ENCODE data around the gene GPSM1. TPM values are rescaled to one million over a fixed set of nuclear protein-coding genes. Genes with fewer than 3 reads are reported as not detected.
A peak's percentile ranks its signal among the peaks of the same experiment; 100 is the strongest.

The GPSM1 gene
- total and polyA plus RNA-seq, 4 donors = 0.11 to 2.9 (median 1.6) TPM

DNA sequence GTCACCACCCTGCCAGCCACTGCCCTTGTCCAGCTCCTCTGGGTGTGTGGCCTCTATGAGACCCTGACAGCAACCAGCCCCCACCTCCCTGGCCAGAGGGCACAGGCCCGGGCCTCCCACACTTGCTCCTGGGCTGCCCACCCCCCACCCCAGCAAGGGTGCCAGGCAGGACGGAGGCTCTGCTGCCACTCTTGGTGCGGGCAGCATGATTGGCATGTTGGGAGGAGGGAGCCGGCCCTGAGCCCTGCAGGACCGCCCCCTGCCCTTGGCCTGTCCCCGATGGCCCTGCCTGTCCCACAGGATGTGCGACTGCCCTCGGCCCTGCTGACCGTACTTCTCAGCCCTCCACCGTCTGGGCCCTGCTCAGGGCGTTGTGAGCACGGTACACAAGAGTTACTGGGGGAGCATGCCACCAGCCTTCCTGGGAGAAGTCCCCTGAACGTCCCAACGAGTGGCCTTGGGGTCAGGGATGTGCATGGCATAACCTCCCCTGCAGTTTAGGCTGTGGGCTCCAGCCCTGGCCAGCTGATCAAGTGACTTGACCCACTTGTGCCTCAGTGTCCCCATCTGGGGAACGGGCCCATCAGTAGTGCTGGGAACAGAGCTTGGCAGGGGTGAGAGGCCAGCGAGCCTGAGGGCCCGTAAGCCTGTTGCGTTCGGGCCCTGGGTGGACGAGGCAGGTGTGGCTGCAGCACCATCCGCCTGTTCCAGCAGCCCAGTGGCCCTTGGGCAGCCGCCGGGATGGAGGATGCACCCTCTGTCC is 16.0 kb downstream of the GPSM1 start (continued):
- TF ChIP-seq, protein P1, sequence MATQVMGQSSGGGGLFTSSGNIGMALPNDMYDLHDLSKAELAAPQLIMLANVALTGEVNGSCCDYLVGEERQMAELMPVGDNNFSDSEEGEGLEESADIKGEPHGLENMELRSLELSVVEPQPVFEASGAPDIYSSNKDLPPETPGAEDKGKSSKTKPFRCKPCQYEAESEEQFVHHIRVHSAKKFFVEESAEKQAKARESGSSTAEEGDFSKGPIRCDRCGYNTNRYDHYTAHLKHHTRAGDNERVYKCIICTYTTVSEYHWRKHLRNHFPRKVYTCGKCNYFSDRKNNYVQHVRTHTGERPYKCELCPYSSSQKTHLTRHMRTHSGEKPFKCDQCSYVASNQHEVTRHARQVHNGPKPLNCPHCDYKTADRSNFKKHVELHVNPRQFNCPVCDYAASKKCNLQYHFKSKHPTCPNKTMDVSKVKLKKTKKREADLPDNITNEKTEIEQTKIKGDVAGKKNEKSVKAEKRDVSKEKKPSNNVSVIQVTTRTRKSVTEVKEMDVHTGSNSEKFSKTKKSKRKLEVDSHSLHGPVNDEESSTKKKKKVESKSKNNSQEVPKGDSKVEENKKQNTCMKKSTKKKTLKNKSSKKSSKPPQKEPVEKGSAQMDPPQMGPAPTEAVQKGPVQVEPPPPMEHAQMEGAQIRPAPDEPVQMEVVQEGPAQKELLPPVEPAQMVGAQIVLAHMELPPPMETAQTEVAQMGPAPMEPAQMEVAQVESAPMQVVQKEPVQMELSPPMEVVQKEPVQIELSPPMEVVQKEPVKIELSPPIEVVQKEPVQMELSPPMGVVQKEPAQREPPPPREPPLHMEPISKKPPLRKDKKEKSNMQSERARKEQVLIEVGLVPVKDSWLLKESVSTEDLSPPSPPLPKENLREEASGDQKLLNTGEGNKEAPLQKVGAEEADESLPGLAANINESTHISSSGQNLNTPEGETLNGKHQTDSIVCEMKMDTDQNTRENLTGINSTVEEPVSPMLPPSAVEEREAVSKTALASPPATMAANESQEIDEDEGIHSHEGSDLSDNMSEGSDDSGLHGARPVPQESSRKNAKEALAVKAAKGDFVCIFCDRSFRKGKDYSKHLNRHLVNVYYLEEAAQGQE (IDR thresholded peaks at IDR 0.05) = no peak

DNA sequence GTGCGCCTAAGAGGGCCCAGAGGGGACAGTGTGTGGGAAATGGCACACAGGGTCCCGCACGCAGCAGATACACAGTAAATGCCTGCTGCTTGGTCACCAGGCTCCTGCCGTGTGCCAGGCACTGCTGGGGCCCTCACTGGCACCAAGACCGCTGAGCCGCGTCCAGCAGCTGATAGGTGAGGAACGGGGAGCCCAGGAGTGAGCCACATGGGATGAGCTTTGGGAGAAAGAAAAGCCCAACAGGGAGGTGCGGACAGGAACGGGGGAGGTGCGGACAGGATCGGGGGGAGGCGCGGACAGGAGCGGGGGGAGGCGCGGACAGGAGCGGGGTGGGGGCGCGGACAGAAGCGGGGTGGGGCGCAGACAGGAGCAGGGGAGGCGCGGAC is 16.5 kb downstream of the GPSM1 start:
- WGBS = 95% methylated on average over 24 of the region's 24 CpGs
- DNase-seq (ENCODE audit: low spot score) = no peak
- Histone ChIP-seq H3K9ac (ENCODE audit: low read depth in 1 of 2, low read length in 2 of 2) (no peak overlapping the region), H3K4me1 (ENCODE audit: control insufficient read depth in 4 of 4, insufficient read depth in 4 of 4, low read length in 3 of 4) (peaks cover 0 to 11% (median 6%) of the 10 kb centered on the region in 4 donors), H3K36me3 (ENCODE audit: control insufficient read depth in 4 of 4, insufficient read depth in 3 of 4, low read depth in 1 of 4, low read length in 3 of 4) (no peaks in the 10 kb centered on the region), H3K4me3 (ENCODE audit: low read depth in 1 of 3, low read length in 3 of 3) (no peak overlapping the region), H3K27ac (ENCODE audit: low read depth in 1 of 2, low read length in 2 of 2) (no peak overlapping the region), H3K9me3 (ENCODE audit: control insufficient read depth in 4 of 4, low read length in 3 of 4) (no peaks in the 10 kb centered on the region), H3K27me3 (ENCODE audit: control insufficient read depth in 4 of 4, insufficient read depth in 4 of 4, low read length in 3 of 4) (no peaks in the 10 kb centered on the region)
- TF ChIP-seq FOXA1 (IDR thresholded peaks at IDR 0.05) (no peak), EGR1 (IDR thresholded peaks at IDR 0.05; ENCODE audit: low read depth in 2 of 2) (no peak)

DNA sequence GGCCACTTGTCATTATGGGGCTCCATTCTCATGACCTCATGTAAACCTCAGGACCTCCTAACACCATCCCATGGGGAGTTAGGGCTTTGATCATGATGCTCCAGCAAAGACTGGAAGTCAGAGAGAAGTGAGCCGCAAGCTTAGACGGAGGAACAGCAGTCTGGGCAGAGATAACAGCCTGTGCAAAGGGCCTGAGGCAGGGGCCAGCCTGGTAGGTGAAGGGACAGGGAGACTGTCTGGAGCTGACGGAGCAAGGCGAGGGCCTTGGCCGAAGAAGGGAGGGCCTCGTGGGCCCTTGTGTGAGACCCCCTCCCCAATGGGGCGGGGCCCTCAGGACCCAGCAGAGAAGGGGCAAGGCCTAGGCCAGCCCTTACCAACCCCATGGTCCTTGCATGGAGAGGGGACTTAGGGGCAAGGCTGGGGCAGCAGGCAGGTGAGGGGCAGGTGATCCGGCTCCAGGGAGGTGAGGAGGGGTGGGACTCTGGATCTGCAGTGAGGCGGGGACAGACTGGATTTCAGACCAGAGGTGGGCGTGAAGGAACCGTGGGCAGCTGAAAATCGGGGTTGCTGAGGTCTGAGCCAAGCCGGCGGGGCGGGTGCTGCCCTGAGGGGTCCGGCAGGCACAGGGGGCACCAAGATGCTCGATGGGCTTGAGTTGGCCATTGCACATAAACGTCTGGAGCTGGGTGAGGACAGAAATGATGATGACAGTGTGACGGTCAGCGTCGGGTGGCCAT is 17.4 kb downstream of the GPSM1 start:
- Histone ChIP-seq H3K4me3 (ENCODE audit: low read depth in 1 of 3, low read length in 3 of 3) (no peak overlapping the region), H3K9me3 (ENCODE audit: control insufficient read depth in 4 of 4, low read length in 3 of 4) (no peaks in the 10 kb centered on the region), H3K9ac (ENCODE audit: low read depth in 1 of 2, low read length in 2 of 2) (no peak overlapping the region), H3K27ac (ENCODE audit: low read depth in 1 of 2, low read length in 2 of 2) (peak overlapping the region in 1 of 2 donors; percentile 22), H3K36me3 (ENCODE audit: control insufficient read depth in 4 of 4, insufficient read depth in 3 of 4, low read depth in 1 of 4, low read length in 3 of 4) (no peaks in the 10 kb centered on the region), H3K4me1 (ENCODE audit: control insufficient read depth in 4 of 4, insufficient read depth in 4 of 4, low read length in 3 of 4) (peaks cover 0 to 11% (median 4%) of the 10 kb centered on the region in 4 donors), H3K27me3 (ENCODE audit: control insufficient read depth in 4 of 4, insufficient read depth in 4 of 4, low read length in 3 of 4) (no peaks in the 10 kb centered on the region)
- no peak for DNase-seq (ENCODE audit: low spot score)
- TF ChIP-seq, protein P2, sequence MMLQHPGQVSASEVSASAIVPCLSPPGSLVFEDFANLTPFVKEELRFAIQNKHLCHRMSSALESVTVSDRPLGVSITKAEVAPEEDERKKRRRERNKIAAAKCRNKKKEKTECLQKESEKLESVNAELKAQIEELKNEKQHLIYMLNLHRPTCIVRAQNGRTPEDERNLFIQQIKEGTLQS (IDR thresholded peaks at IDR 0.05) = no peak
- TF ChIP-seq EGR1 (IDR thresholded peaks at IDR 0.05; ENCODE audit: low read depth in 2 of 2) (no peak), FOXA1 (IDR thresholded peaks at IDR 0.05) (no peak), RXRA (IDR thresholded peaks at IDR 0.05) (no peak), TAF1 (conservative IDR thresholded peaks at IDR 0.05) (no peak), RAD21 (IDR thresholded peaks at IDR 0.05) (no peak), NR2F2 (IDR thresholded peaks at IDR 0.05) (no peak), HNF4A (conservative IDR thresholded peaks at IDR 0.05) (no peak), GABPA (IDR thresholded peaks at IDR 0.05 in 1 of 2, conservative IDR thresholded peaks at IDR 0.05 in 1 of 2) (no peak), SP1 (IDR thresholded peaks at IDR 0.05) (no peak), JUND (IDR thresholded peaks at IDR 0.05) (no peak)
- TF ChIP-seq, protein P3, sequence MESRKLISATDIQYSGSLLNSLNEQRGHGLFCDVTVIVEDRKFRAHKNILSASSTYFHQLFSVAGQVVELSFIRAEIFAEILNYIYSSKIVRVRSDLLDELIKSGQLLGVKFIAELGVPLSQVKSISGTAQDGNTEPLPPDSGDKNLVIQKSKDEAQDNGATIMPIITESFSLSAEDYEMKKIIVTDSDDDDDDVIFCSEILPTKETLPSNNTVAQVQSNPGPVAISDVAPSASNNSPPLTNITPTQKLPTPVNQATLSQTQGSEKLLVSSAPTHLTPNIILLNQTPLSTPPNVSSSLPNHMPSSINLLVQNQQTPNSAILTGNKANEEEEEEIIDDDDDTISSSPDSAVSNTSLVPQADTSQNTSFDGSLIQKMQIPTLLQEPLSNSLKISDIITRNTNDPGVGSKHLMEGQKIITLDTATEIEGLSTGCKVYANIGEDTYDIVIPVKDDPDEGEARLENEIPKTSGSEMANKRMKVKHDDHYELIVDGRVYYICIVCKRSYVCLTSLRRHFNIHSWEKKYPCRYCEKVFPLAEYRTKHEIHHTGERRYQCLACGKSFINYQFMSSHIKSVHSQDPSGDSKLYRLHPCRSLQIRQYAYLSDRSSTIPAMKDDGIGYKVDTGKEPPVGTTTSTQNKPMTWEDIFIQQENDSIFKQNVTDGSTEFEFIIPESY (IDR thresholded peaks at IDR 0.05) = no peak
- TF ChIP-seq, protein P1 (IDR thresholded peaks at IDR 0.05) = no peak
- TF ChIP-seq, protein P4, sequence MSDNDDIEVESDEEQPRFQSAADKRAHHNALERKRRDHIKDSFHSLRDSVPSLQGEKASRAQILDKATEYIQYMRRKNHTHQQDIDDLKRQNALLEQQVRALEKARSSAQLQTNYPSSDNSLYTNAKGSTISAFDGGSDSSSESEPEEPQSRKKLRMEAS (IDR thresholded peaks at IDR 0.05) = no peak
- TF ChIP-seq, protein P5, sequence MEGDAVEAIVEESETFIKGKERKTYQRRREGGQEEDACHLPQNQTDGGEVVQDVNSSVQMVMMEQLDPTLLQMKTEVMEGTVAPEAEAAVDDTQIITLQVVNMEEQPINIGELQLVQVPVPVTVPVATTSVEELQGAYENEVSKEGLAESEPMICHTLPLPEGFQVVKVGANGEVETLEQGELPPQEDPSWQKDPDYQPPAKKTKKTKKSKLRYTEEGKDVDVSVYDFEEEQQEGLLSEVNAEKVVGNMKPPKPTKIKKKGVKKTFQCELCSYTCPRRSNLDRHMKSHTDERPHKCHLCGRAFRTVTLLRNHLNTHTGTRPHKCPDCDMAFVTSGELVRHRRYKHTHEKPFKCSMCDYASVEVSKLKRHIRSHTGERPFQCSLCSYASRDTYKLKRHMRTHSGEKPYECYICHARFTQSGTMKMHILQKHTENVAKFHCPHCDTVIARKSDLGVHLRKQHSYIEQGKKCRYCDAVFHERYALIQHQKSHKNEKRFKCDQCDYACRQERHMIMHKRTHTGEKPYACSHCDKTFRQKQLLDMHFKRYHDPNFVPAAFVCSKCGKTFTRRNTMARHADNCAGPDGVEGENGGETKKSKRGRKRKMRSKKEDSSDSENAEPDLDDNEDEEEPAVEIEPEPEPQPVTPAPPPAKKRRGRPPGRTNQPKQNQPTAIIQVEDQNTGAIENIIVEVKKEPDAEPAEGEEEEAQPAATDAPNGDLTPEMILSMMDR (IDR thresholded peaks at IDR 0.05; ENCODE audit: low read depth, low read length, missing input control) = no peak
- WGBS = 84% methylated on average over 21 of the region's 21 CpGs

All from liver (tissue), 9 donors.